H7 (cell line): ENCODE data around the gene ADAMTS19. TPM values are rescaled to one million over a fixed set of nuclear protein-coding genes. Genes with fewer than 3 reads are reported as not detected.
"Not testable (repeated sequence)": the region's sequence is repeated elsewhere in the genome, so short reads cannot be mapped to it uniquely, and the experiment has no call there.

Source experiments
- DNase-seq: peaks from one replicate; pipeline ENCODE4 v3.0.0; 2012
- H3K27me3 ChIP-seq: 2 replicates; pipeline ENCODE4 v1.6.0; 2011; ENCODE audit warnings: mild to moderate bottlenecking, low read length; ENCODE audit not compliant: control insufficient read depth, insufficient read depth
- H3K36me3 ChIP-seq: replicated peaks from 2 replicates; pipeline ENCODE4 v1.5.1; 2011; ENCODE audit warnings: low read length; ENCODE audit not compliant: control insufficient read depth, insufficient read depth
- H3K4me3 ChIP-seq: 2 replicates; pipeline ENCODE4 v1.5.1; 2011; ENCODE audit warnings: low read depth, mild to moderate bottlenecking, control low read depth, low read length, moderate library complexity; ENCODE audit not compliant: insufficient read depth
- total RNA-seq: library from RNA; depleted of rRNA; stranded (reverse); fragments of >200 nt; shearing (Covaris generic); gene quantifications from 2 replicates; pipeline ENCODE4 v1.2.3, GENCODE V29; 2014

Gene ADAMTS19
- total RNA-seq, 1 experiment from 2014 or later: 13.0 TPM

- no peak overlapping the region for H3K4me3 ChIP-seq
Measured at GRCh38 chr5:129591508-129592160, 131.5 kb downstream of the ADAMTS19 start.

DNA sequence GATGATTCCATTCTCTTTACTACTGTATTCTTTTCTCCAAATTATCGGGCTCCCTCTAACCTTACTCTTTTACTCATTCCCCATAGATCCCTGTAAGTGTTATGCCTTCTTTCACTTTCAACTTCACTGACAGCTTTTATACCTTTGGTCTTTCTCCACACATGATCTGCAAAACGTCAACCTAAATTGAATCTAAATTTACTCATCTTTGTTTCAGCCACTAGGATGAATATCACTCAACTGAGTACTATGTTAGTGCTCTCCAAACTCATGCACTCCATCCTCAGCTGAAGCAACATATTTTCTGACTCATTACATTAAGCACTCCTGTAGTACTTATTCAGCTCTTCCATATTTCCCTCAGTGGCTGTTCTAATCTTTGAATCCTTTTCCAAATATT is 133.4 kb downstream of the ADAMTS19 start:
- H3K4me3 ChIP-seq: no peak overlapping the region
- H3K27me3 ChIP-seq: no peaks in the 10 kb centered on the region
- no peaks in the 10 kb centered on the region for H3K36me3 ChIP-seq
- no peak for DNase-seq

More at GRCh38 chr5:129591508-129592160, 131.5 kb downstream of the ADAMTS19 start:
- no peaks in the 10 kb centered on the region for H3K27me3 ChIP-seq
- no peak for DNase-seq
- no peaks in the 10 kb centered on the region for H3K36me3 ChIP-seq

- no peaks in the 10 kb centered on the region for H3K27me3 ChIP-seq
- DNase-seq: no peak
- H3K4me3 ChIP-seq: no peak overlapping the region
- H3K36me3 ChIP-seq: no peaks in the 10 kb centered on the region
Measured at GRCh38 chr5:129601576-129601975, 141.5 kb downstream of the ADAMTS19 start.

DNA sequence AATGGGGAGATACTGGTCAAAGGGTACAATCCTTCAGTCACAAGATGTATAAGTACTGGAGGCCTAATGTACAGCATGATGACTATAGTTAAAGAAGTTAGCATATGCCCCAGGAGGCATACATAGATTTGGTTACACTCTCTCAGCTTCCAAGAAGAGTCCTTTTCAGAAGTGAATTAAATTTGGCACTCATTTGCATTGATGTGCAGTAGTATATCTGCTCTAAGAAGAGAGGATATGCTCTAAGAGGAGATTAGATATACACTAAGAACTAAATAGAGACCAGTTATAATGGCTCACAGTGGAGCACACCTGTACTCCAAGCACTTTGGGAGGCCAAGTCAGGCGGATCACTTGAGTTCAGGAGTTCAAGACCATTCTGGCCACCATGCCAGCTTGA is 148.3 kb downstream of the ADAMTS19 start:
- H3K4me3 ChIP-seq: no peak overlapping the region
- no peaks in the 10 kb centered on the region for H3K36me3 ChIP-seq
- H3K27me3 ChIP-seq: no peaks in the 10 kb centered on the region
- no peak for DNase-seq

GRCh38 chr5:129609710-129610109 is 149.6 kb downstream of the ADAMTS19 start:
- H3K27me3 ChIP-seq: no peaks in the 10 kb centered on the region
- H3K36me3 ChIP-seq: no peaks in the 10 kb centered on the region
- no peak for DNase-seq
- H3K4me3 ChIP-seq: no peak overlapping the region

- Histone ChIP-seq H3K27me3 (no peaks in the 10 kb centered on the region), H3K36me3 (no peaks in the 10 kb centered on the region), H3K4me3 (no peak overlapping the region)
- no peak for DNase-seq
Measured at GRCh38 chr5:129616517-129616916, 156.4 kb downstream of the ADAMTS19 start.

DNA sequence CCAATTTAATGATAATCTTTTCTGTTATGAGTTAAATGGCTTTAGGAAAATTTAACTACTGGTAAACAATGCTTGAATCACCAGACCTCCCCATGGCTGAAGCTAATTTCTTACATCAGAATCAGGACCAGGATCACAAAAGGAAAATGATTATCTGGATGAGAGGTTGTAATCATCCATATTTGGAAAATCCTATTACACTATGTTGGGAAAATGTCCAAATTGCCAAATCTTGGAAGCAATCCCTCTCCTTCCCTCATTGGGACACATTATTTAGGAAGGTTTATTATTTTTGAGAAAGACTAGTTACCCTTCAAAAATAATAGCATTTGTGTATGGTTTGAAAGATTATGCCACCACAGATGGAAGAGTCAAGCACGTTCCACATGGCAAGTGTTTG is 157.1 kb downstream of the ADAMTS19 start:
- Histone ChIP-seq H3K36me3 (no peaks in the 10 kb centered on the region), H3K4me3 (no peak overlapping the region), H3K27me3 (no peaks in the 10 kb centered on the region)
- DNase-seq: no peak

- Histone ChIP-seq H3K4me3 (no peak overlapping the region), H3K27me3 (no peaks in the 10 kb centered on the region), H3K36me3 (no peaks in the 10 kb centered on the region)
- no peak for DNase-seq
Measured at GRCh38 chr5:129619782-129620181, 159.7 kb downstream of the ADAMTS19 start.

DNA sequence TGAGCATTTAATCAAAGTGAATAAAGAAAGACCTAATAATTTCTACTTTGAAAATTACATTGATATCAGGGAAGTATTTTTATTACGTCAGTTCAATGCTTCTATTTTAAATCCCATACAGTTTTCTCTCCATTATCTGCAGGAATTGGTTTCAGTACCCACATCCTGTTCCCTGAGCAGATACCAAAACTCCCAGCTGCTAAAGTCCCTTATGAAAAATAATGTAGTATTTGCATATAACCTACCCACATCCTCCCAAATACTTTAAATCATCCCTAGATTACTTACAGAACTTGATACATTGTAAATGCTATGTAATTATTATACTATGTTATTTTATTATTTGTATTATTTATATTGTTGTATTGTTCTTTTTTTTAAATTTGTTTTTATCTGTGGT is 162.4 kb downstream of the ADAMTS19 start:
- no peaks in the 10 kb centered on the region for H3K27me3 ChIP-seq
- no peak for DNase-seq
- no peak overlapping the region for H3K4me3 ChIP-seq
- no peaks in the 10 kb centered on the region for H3K36me3 ChIP-seq

DNA sequence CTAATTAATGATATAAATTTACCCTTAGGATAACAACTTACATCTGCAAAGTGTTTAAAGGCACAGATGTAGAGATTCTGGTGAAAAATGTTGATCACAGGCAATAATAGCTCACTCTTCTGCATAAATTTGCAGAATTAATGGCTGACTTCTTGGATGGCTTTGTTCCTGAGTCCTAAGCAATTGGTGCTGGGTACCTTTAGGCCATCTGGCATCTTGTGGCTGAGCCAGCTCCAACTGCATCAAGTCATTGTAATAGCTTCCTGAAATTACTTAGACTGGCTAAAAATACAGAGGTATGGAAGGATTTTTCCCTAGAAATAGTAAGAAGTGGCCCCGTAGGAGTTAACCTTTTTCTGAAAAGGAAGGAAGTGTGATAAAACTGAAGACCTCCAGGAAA is 169.5 kb downstream of the ADAMTS19 start:
- no peak for DNase-seq
- Histone ChIP-seq H3K4me3 (no peak overlapping the region), H3K36me3 (no peaks in the 10 kb centered on the region)

GRCh38 chr5:129630101-129630500 is 170.0 kb downstream of the ADAMTS19 start:
- DNase-seq: no peak
- H3K27me3 ChIP-seq: no peaks in the 10 kb centered on the region
- H3K36me3 ChIP-seq: no peaks in the 10 kb centered on the region
- no peak overlapping the region for H3K4me3 ChIP-seq

More for the DNA sequence above, 169.5 kb downstream of the ADAMTS19 start:
- H3K27me3 ChIP-seq: no peaks in the 10 kb centered on the region

DNA sequence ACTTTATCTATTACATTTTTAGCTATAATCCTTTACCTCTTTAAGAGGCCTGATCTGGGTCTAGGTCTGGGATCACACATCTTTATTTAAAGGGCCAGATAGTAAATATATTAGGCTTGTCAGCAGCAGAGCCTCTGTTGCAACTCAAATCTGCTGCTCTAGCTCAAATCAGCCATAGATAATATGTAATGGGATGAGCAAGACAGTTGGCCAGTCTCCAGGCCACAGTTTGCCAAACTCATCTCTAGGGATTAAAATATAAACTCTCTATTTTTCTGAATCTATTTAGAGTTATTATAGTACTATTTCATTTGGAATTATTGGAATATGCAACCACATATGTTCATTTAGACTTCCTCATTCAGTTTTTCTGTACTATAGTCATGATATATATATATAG is 171.9 kb downstream of the ADAMTS19 start:
- no peak overlapping the region for H3K4me3 ChIP-seq
- H3K27me3 ChIP-seq: no peaks in the 10 kb centered on the region
- no peak for DNase-seq
- no peaks in the 10 kb centered on the region for H3K36me3 ChIP-seq

- not testable (repeated sequence) for H3K27me3 ChIP-seq, H3K36me3 ChIP-seq, DNase-seq
Measured at GRCh38 chr5:129637501-129637900, 177.4 kb downstream of the ADAMTS19 start.

DNA sequence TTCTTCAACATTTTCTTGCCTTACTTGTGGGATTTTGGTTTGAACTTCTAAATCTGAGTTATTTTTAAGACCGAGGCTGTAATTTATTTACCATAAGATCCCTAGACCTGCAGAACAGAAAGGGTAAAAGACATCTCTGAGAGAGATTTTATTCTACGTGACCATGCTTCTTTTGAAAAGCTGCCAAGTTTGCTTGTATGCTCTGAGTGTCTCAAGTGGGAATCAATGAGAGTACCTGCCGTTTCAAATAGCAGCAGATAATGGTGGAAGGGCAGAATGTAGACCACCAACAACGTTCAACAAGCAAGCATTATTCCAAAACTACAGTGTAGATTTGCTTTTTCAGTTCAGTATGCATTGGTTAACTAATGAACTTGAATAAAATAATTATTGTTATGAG is 179.2 kb downstream of the ADAMTS19 start:
- no peaks in the 10 kb centered on the region for H3K27me3 ChIP-seq
- H3K4me3 ChIP-seq: no peak overlapping the region
- no peaks in the 10 kb centered on the region for H3K36me3 ChIP-seq
- DNase-seq: no peak

More at GRCh38 chr5:129637501-129637900, 177.4 kb downstream of the ADAMTS19 start:
- not testable (repeated sequence) for H3K4me3 ChIP-seq

GRCh38 chr5:129652349-129653056 is 192.4 kb downstream of the ADAMTS19 start:
- H3K4me3 ChIP-seq: no peak overlapping the region
- peaks cover 3% of the 10 kb centered on the region for H3K36me3 ChIP-seq
- no peak for DNase-seq
- no peaks in the 10 kb centered on the region for H3K27me3 ChIP-seq
